ENCODE results near the gene PSMB4. TPM values are rescaled to one million over a fixed set of nuclear protein-coding genes. Genes with fewer than 3 reads are reported as not detected.

Gene PSMB4
- total and polyA plus RNA-seq, 8 donors = 61.9 to 217 (median 102) TPM

- intact Hi-C loops (cut with DNase I) = loop anchor here in 1 of 3 donors (10.0 kb wide), 1 partner anchor 96 kb away; no protein-coding TSS in a partner anchor
- H3K27me3 ChIP-seq = no peaks in the 10 kb centered on the region
- H3K36me3 ChIP-seq = peaks cover 0 to 33% (median 8%) of the 10 kb centered on the region in 3 donors
- FAIRE-seq (no peak), DNase-seq (no peak), ATAC-seq (no peak)
- no peak overlapping the region for H3K27ac ChIP-seq
- H3K9me3 ChIP-seq = no peaks in the 10 kb centered on the region
- WGBS, 2 donors = 86 to 89% methylated on average over 13 of the region's 13 CpGs
- no peak overlapping the region for H3K4me3 ChIP-seq
- TF ChIP-seq CTCF (IDR thresholded peaks at IDR 0.05) = no peak
- peaks cover 0 to 6% (median 0%) of the 10 kb centered on the region in 3 donors for H3K4me1 ChIP-seq
Measured at GRCh38 chr1:151401125-151401788, 1.9 kb downstream of the PSMB4 start.

GRCh38 chr1:151401860-151402259 lies 2.5 kb downstream of the PSMB4 start:
- ATAC-seq (no peak), DNase-seq (no peak), FAIRE-seq (no peak)
- H3K27me3 ChIP-seq = no peaks in the 10 kb centered on the region
- no peak overlapping the region for H3K4me3 ChIP-seq
- no peak for TF ChIP-seq CTCF (IDR thresholded peaks at IDR 0.05)
- H3K4me1 ChIP-seq = peaks cover 0 to 6% (median 0%) of the 10 kb centered on the region in 3 donors
- intact Hi-C loops (cut with DNase I) = loop anchor here in 1 of 3 donors (10.0 kb wide), 1 partner anchor 97 kb away; no protein-coding TSS in a partner anchor
- peaks cover 0 to 39% (median 12%) of the 10 kb centered on the region in 3 donors for H3K36me3 ChIP-seq
- no peak overlapping the region for H3K27ac ChIP-seq
- WGBS, 2 donors = 90 to 92% methylated on average over 2 of the region's 2 CpGs
- H3K9me3 ChIP-seq = no peaks in the 10 kb centered on the region

GRCh38 chr1:151402764-151403163 lies 3.4 kb downstream of the PSMB4 start:
- Histone ChIP-seq H3K36me3 (peaks cover 0 to 46% (median 21%) of the 10 kb centered on the region in 3 donors), H3K27me3 (no peaks in the 10 kb centered on the region), H3K4me1 (peaks cover 0 to 6% (median 0%) of the 10 kb centered on the region in 3 donors), H3K9me3 (no peaks in the 10 kb centered on the region), H3K27ac (no peak overlapping the region), H3K4me3 (no peak overlapping the region)
- intact Hi-C loops (cut with DNase I) = loop anchor here in 1 of 3 donors (10.0 kb wide), 1 partner anchor 98 kb away; no protein-coding TSS in a partner anchor
- DNase-seq (no peak), ATAC-seq (no peak), FAIRE-seq (no peak)
- WGBS, 2 donors = 60 to 62% methylated on average over 2 of the region's 2 CpGs
- TF ChIP-seq CTCF (IDR thresholded peaks at IDR 0.05) = no peak

- Histone ChIP-seq H3K27ac (no peak overlapping the region), H3K27me3 (no peaks in the 10 kb centered on the region), H3K4me1 (peaks cover 0 to 6% (median 0%) of the 10 kb centered on the region in 3 donors), H3K36me3 (peaks cover 0 to 55% (median 28%) of the 10 kb centered on the region in 3 donors), H3K9me3 (no peaks in the 10 kb centered on the region), H3K4me3 (no peak overlapping the region)
- DNase-seq = no peak
- 87 to 95% methylated on average over 3 of the region's 3 CpGs for WGBS, 2 donors
- no peak for TF ChIP-seq CTCF (IDR thresholded peaks at IDR 0.05)
- no peak for FAIRE-seq
- ATAC-seq = no peak
- intact Hi-C loops (cut with DNase I) = loop anchor here in 1 of 3 donors (10.0 kb wide), 1 partner anchor 99 kb away; no protein-coding TSS in a partner anchor
Measured at GRCh38 chr1:151403612-151404011, 4.2 kb downstream of the PSMB4 start.
